ENCODE data around the gene CCDC188.

Gene CCDC188

GRCh38 chr22:20116376-20116950 is 34.4 kb downstream of the CCDC188 start:
- DNase-seq = no peak

- DNase-seq = no peak
Observed at GRCh38 chr22:20115691-20116375, 35.0 kb downstream of the CCDC188 start, which contains the start of gene RANBP1. Gene RANBP1, plus strand, starts transcription at chr22:20116104. Its CDS starts 81 bp downstream, at chr22:20116185.

GRCh38 chr22:20114506-20115475 is 36.1 kb downstream of the CCDC188 start:
- no peak for DNase-seq

GRCh38 chr22:20113551-20114310 is 37.1 kb downstream of the CCDC188 start:
- no peak for DNase-seq

- DNase-seq = no peak
Observed at GRCh38 chr22:20112623-20113511, 38.0 kb downstream of the CCDC188 start.

GRCh38 chr22:20111689-20112622 is 38.9 kb downstream of the CCDC188 start:
- DNase-seq = no peak

- DNase-seq = no peak
Observed at GRCh38 chr22:20111045-20111688, 39.7 kb downstream of the CCDC188 start.

GRCh38 chr22:20110359-20110985 is 40.4 kb downstream of the CCDC188 start:
- DNase-seq = no peak

- DNase-seq = no peak
Observed at GRCh38 chr22:20109411-20110358, 41.2 kb downstream of the CCDC188 start.

GRCh38 chr22:20108757-20109230 is 42.1 kb downstream of the CCDC188 start:
- DNase-seq = no peak

- DNase-seq = no peak
Observed at GRCh38 chr22:20107951-20108756, 42.7 kb downstream of the CCDC188 start.

- DNase-seq = no peak
Observed at GRCh38 chr22:20107471-20107901, 43.4 kb downstream of the CCDC188 start.

- no peak for DNase-seq
Observed at GRCh38 chr22:20106849-20107237, 44.0 kb downstream of the CCDC188 start.

- DNase-seq = no peak
Observed at GRCh38 chr22:20106205-20106848, 44.5 kb downstream of the CCDC188 start.

- DNase-seq = no peak
Observed at GRCh38 chr22:20105456-20106204, 45.2 kb downstream of the CCDC188 start.
